Mononuclear cell (primary cell): ENCODE results near the gene TNKS2. TPM values are rescaled to one million over a fixed set of nuclear protein-coding genes. Genes with fewer than 3 reads are reported as not detected.

Experiments used
- H3K27me3 ChIP-seq: 2 replicates; pipeline ENCODE4 v1.6.0; 2011; ENCODE audit warnings: low read length, control low read depth; ENCODE audit not compliant: insufficient read depth
- H3K4me1 ChIP-seq: 2 replicates; pipeline ENCODE4 v1.5.1; 2011; ENCODE audit warnings: mild to moderate bottlenecking, low read length, control low read depth; ENCODE audit not compliant: insufficient read depth
- H3K4me3 ChIP-seq: 2 replicates; pipeline ENCODE4 v1.5.1; 2011; ENCODE audit warnings: mild to moderate bottlenecking, low read length, moderate library complexity
- H3K9me3 ChIP-seq: 2 replicates; pipeline ENCODE4 v1.5.1; 2011; ENCODE audit warnings: low read depth, mild to moderate bottlenecking, control low read depth, low read length
- total RNA-seq: library from RNA; depleted of rRNA; stranded (reverse); fragments of >200 nt; gene quantifications from one replicate; pipeline ENCODE4 v1.2.3, GENCODE V29; 2012

The TNKS2 gene
- total RNA-seq, 1 donor: 71.5 TPM

DNA sequence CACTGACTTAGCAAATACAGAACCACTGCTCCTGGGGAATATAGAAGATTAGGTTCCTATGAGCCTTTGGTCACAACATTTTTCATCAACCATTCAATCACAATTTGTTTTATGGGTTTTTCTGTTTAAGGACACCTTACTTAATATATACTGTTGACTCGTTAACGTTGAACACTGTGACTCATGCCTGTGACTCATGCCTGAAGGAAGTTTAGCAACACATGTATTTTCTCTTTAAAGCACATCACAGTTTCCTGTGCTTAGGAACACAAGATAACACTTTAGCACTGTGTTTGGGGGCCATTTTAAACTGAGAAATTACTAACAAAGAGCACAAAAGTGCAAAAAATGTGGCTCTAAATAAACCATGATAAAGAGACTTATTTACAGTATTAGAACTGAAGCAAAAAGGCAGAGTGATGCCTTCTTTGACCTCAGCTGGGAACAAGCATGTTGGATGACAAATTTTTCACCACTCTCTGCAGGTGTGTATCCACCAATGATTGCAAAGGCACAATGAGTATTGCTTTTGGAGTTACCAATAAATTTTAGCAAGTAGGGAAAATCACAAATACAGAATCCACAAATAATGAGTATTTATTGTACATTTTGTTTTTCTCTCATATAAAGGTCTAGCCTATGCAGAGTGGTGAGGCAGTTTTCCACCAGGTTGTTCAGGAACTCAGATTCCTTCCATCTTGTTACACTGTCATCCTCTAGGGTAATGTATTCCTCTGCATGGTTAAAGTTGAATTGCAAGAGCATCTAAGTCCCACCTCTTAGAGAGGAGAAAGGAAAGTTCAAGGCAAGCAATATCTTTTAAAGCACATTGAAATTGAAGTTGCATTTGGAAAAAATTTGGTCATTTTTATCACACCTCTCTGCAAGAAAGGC lies 103.8 kb downstream of the TNKS2 start:
- Histone ChIP-seq H3K27me3 (no peaks in the 10 kb centered on the region), H3K4me3 (no peak overlapping the region), H3K9me3 (no peaks in the 10 kb centered on the region), H3K4me1 (peaks cover 16% of the 10 kb centered on the region)

DNA sequence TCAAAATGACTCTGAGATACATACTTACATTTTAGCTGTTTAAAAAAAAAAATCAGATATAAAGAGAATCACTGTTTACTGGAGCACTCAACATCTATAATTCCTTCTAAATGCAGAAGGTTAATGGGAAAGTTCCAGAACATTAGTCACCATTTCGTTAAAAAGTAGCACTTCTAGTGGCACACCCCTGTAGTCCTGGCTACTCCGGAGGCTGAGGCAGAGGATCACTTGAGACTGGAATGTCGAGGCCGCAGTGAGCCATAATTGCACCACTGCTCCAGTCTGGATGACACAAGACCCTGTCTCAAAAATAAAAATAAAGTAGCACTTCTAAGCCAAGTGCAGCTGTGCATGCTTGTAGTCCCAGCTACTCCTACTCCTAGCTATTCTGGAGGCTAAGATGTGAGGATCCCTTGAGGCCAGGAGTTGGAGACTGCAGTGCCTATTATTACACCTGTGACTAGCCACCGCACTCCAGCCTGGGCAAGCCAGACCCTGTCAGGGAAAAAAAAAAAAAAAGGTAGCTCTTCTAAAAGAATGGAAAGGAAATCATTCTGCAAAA lies 108.9 kb downstream of the TNKS2 start:
- Histone ChIP-seq H3K9me3 (no peaks in the 10 kb centered on the region), H3K4me1 (peaks cover 30% of the 10 kb centered on the region), H3K4me3 (no peak overlapping the region), H3K27me3 (no peaks in the 10 kb centered on the region)

DNA sequence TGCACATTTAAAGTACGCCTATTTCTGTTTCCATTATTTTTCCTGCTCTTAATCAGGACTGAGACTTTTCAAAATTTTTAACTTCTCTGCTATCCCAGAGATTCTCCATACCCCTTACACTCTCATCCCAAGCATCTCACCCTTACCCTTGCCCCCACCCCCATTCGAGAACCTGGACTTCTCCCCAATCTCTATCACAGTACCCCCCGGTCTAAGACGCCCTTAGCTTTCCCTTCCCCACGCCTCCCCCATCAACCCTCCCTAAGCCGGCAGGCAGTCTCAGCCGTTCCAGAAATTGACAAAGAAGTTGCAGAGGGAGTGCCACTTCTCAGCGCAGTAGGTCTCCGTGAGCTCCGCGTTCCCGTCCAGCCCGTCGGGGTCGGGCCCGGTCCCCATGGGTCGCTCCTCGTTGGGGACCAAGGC lies 109.7 kb downstream of the TNKS2 start:
- peaks cover 23% of the 10 kb centered on the region for H3K4me1 ChIP-seq
- H3K27me3 ChIP-seq: no peaks in the 10 kb centered on the region
- no peaks in the 10 kb centered on the region for H3K9me3 ChIP-seq
- peak overlapping the region; percentile 61 for H3K4me3 ChIP-seq

DNA sequence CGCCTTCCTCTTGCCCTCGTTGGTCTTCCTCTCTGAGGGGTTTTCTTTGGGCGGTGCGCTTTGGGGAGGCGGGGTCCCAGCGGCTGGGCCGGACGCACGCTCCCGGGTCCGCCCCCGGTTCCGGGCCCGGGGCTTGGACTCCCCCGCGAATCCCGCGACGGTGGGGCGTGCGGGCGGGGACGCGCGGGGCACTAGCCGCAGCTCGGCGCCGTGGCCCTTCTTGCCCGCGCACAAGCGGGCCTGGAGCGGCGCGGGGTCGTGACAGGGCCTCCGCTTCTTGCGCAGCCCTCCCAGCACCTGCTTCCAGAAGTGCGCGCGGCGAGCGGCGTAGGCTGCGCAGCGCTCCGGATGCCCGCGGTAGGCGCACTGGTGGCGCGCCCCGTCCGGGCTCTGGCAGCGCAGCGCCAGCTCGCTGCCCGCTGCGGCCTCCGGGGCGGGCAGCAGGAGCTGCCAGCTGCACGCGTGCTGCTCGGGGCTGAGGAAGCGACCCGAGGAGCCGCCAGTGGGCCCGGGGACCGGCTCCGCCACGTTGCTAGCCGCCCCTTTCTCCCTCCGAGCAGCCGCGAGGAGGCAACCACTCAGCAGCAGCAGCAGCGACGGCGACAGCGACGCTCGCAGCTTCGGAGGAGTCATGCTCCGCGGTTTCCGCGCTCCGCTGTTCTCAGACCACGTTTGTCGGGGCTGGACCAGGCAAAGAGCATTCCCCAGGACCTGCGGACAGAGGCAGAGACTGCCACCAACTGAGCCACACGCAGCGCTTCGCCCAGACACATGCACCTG lies 110.3 kb downstream of the TNKS2 start:
- Histone ChIP-seq H3K9me3 (no peaks in the 10 kb centered on the region), H3K27me3 (peaks cover under 1% of the 10 kb centered on the region), H3K4me1 (peaks cover 23% of the 10 kb centered on the region), H3K4me3 (peak overlapping the region; percentile 61)

DNA sequence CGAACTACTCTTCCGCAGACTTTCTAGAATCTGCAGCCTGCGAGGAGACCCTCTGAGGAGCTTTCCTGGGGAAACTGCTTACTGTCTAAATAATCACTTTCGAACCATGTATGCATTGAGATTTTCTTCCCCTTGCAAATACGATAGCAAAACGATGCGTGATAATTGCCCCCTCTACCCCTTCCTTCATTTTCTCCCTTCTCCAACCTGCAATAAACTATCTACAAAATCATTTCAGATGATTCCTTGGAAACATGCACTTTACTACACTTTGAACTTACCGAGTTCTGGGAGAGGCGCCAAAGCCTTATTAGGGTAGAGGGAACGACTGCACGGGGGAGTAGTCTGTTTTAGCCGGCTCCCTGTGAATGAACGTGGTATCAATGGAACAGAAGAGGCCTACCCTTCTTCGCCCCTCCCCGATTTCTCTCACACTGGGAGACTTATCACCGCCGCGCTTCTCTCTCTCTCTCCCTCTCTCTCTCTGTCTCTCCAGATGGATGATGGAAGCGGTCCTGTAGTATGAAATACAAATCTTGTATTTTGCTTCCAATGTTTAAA lies 111.0 kb downstream of the TNKS2 start, which contains the start of gene FGFBP3:
TSS of gene FGFBP3 (minus strand) at position 370 of the 561 bp plus-strand sequence. CDS start 517 bp downstream, outside the sequence.
- Histone ChIP-seq H3K4me1 (peaks cover 23% of the 10 kb centered on the region), H3K4me3 (peak within 1 kb of the TSS; percentile 61), H3K27me3 (peaks cover 8% of the 10 kb centered on the region), H3K9me3 (no peaks in the 10 kb centered on the region)

DNA sequence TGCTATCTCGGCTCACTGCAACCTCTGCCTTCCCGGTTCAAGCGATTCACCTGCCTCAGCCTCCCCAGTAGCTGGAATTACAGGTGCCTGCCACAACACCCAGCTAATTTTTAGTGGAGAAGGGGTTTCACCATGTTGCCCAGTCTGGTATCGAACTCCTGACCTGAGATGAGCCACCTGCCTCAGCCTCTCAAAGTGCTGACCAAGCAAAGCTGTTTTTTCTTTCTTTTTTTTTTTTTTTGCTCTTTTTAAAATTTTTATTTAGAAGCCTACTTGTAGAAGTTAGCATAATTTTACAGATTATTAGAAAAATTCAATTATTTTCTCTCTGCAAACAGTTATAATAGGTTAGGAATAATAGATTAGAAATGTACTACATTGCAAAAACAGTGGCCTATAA lies 112.2 kb downstream of the TNKS2 start:
- no peaks in the 10 kb centered on the region for H3K9me3 ChIP-seq
- no peak overlapping the region for H3K4me3 ChIP-seq
- peaks cover 12% of the 10 kb centered on the region for H3K27me3 ChIP-seq
- peaks cover 23% of the 10 kb centered on the region for H3K4me1 ChIP-seq

Other genes with a start within 250 kb of the TNKS2 start
- 0.21 TPM for gene PPP1R3C, start 165.4 kb upstream of the TNKS2 start, total RNA-seq
- 0.84 TPM for gene FGFBP3, start 111.1 kb downstream of the TNKS2 start, total RNA-seq
- gene BTAF1, start 125.3 kb downstream of the TNKS2 start, total RNA-seq: 130 TPM